ENCODE measurements around the gene SIRPA.

DNA sequence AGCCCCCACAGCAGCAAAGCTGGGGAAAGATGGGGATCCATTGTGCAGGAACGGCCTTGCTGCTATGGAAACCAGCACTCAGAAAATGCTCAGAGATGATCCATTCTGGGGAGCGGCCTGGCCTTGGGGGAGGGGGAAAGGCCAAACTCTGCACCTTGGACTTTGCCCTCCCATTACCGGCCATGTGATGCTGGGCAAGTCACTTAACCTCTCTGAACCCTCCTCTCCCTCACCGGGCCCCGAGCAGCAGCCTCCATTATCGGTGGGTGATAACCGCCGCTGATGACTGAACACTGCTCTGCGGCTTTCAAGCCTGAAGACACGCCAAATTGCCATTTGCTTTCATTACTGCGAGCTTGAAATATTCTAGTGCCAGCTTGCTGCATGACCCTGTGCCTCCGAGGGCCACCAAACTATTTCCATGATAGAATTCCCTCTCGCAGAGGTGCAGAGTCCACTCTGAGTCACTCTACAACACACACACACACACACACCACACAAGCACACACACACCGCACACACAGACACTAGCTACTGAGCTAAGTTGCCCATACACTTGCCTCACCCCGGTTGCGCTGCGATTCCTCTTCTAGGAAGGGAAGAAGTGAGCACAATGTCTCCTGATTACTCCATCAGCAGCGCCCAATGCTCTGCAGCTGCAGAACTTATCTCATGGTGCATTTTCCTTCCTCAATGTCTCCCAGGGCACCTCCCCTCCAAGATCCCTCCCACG lies 20.6 kb upstream of the SIRPA start:
- TF ChIP-seq, protein P1, sequence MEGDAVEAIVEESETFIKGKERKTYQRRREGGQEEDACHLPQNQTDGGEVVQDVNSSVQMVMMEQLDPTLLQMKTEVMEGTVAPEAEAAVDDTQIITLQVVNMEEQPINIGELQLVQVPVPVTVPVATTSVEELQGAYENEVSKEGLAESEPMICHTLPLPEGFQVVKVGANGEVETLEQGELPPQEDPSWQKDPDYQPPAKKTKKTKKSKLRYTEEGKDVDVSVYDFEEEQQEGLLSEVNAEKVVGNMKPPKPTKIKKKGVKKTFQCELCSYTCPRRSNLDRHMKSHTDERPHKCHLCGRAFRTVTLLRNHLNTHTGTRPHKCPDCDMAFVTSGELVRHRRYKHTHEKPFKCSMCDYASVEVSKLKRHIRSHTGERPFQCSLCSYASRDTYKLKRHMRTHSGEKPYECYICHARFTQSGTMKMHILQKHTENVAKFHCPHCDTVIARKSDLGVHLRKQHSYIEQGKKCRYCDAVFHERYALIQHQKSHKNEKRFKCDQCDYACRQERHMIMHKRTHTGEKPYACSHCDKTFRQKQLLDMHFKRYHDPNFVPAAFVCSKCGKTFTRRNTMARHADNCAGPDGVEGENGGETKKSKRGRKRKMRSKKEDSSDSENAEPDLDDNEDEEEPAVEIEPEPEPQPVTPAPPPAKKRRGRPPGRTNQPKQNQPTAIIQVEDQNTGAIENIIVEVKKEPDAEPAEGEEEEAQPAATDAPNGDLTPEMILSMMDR (IDR thresholded peaks at IDR 0.05) = no peak
- no peak for TF ChIP-seq POLR2A (IDR thresholded peaks at IDR 0.05)
